GM21526 (cell line): ENCODE data around the gene WASL.

Experiments
- ATAC-seq: cut with Tn5 transposase; IDR thresholded peaks from one replicate; pipeline ENCODE4 v1.9.1; 2021; ENCODE audit warnings: moderate library complexity; ENCODE audit not compliant: unreplicated experiment, low FRiP score

WASL gene

DNA sequence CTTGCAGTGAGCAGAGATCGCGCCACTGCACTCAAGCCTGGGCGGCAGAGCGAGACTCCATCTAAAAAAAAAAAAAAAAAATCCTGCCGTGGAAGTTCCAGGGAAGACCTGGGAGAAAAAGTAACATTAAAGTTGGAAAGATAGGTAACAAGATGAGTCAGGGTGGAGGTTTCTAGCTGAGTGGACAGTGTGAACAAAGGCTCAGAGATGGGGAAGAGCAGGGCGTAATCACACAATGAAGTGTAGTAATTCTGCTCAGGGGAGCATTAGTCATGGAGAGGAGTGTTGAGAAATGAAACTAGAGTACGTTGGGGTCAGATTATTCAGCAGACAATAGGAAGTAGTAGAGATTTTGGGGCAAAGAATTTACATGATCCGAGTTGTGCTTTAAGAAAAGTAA lies 21.6 kb upstream of the WASL start:
- peak; percentile 99 for ATAC-seq

DNA sequence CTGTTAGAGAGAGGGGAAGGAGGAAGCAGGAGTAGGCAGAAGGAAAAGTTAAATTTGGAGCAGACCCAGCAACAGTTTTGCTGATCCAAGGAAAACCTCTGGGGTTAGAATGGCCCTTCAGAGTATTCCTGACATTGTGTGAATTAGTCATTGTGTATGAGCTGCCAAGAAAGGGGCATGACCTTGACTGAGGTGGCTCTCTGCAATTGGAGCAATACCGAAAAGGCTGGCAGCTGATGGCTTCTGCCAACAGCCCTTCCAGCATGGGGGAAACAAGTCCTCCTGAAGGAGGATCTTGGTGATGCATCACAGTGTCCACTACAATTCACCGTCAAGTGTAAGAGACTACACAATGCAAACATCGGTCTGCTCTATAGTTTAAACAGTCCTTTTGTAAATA lies 20.6 kb upstream of the WASL start:
- no peak for ATAC-seq

DNA sequence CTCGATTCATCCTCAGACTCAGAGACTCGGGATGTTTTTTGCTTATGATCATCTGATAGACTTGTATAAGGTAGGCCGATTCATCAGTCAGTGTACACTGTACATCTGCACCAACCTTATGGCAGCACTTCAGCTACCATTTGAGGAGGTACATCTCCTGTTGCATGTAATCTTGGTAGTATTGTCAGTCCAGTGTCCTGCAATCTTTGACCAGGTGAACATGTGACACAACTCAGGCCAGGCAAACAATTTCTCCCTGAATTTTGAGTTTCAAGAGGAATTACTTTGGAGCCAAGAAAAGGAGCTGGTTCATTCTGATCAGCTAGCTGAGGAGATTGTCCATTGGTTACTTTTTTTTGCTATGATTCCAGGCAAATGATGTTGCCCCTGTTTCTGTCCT lies 19.7 kb upstream of the WASL start:
- ATAC-seq: no peak

DNA sequence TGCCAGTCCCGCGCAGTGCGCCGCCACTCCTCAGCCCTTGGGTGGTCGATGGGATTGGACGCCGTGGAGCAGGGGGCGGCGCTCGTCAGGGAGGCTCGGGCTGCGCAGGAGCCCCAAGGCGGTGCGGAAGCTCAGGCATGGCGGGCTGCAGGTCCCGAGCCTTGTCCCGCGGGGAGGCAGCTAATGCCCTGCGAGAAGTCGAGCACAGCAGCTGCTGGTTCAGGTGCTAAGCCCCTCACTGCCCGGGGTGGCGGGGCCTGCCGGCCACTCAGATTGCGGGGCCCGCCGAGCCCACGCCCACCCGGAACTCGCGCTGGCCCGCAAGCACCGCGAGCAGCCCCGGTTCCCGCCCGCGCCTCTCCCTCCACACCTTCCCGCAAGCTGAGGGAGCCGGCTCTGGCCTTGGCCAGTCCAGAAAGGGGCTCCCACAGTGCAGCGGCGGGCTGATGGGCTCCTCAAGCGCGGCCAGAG lies 14.4 kb upstream of the WASL start:
- no peak for ATAC-seq

DNA sequence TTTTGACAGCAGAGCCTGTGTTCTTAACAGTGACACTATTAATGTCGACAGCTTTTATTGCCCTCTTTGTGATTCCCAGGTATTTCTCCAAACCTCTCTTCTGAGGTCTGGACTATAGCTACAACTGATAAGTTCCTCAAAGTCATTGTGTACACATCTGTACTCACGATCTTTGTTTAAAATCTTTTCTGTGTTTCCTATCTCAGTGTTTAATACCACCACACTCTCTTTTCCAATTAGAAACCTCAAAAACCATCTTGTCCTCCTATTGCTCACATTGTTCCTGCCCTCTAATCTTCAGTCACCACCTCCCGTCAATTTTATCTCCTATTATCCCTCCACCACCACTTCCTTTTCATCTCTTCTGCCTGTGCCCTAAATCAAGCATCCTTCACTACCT lies 12.9 kb upstream of the WASL start:
- no peak for ATAC-seq

DNA sequence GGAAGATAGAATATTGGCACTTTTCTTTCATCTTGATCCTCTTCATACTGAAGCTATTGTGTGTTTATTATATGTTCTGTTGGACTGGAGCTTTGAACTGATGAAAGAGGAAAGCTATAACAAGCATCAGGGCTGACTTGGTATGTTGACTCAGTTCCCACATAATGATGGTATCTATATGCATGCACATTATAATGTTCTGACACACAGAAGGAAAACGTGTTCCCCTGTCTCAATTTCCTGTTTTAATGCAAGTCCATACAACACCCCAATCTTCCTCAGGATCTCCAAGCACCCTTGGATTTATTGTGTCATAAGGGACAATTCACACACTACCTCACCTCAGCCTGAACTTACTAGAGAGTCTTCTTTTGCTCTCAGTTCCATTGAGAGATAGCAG lies 8.3 kb upstream of the WASL start:
- no peak for ATAC-seq

DNA sequence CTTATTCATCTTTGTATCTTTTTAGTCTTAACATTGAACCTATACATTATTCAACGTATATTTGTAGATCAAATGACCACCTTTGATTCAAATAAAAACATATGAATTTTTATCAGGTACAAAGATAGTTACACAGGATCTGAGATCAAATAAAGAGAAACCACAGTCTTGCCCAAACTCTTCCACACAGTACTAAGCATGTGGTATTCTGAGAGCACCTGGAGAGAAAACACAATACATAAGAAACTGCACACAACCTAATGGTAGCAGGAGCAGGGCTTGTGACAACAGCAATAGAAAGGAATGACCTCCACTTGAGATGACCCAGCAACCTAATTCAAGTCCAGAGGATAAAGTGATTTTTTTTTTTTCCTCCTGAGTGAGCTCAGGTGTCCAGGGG lies 6.5 kb upstream of the WASL start:
- ATAC-seq: no peak

DNA sequence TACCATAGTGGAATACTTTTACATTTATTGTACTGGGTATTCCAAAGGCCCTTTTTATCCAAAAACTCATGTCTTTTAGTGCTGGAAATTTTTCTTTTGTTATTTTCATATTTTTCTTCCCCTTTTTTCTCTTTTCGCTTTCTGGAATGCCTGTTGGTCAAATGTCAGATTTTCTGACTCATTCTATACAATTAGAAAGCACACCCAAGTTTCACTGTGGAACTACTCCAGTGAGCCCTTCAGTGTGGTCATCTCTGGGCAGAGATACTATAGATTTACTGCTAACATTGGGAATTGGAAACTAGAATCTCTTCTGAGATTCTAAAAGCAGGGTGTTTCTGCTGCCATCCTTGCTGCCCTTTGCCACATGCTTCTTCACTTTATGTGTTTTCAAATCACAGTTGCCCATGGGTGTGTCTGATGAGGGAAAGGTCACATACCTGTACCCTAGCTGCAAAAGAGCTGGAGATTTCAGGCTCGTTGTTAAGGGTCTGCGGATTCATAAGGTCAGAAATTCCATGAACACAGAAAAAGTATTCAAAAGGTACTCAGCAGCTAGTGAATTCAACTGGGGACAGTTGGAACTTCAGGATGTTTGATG lies 5.6 kb upstream of the WASL start:
- no peak for ATAC-seq

DNA sequence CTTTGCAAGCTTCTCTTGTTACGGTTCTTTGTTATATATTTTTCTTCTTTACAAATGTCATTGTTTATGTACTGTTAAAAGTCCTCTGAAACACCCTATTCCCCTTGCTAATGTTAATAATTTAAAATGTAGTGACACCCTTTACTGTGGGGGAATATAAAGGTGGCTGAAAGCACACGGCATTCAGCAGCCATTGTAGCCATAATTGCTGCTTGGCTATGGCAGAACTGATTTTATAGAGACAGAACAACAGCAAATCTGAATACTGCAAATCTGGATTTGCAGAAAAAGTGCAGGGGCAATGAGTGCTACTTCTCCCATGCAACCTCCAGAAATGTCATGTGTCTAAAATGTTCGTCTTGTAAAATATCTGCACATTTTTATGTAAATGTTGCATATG lies 3.7 kb upstream of the WASL start:
- ATAC-seq: no peak

DNA sequence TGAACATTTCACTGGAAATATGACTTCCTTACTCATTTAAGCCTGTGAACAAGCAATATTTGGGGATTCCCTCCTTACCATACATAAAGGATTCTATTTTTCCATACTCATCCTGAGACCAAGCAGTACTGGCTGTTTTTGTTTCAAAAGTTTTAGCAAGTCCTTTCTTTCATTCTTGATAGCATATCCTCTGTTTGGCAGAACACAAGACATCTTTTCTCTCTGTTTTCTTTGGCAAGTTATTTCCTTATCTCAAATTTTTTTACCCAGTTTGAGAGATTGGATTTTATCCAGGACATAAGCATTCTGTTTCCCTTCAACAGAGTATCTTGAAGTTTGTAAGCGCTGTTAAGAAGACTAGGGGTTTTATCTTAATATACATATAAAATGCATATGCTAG lies 3.0 kb upstream of the WASL start:
- no peak for ATAC-seq

DNA sequence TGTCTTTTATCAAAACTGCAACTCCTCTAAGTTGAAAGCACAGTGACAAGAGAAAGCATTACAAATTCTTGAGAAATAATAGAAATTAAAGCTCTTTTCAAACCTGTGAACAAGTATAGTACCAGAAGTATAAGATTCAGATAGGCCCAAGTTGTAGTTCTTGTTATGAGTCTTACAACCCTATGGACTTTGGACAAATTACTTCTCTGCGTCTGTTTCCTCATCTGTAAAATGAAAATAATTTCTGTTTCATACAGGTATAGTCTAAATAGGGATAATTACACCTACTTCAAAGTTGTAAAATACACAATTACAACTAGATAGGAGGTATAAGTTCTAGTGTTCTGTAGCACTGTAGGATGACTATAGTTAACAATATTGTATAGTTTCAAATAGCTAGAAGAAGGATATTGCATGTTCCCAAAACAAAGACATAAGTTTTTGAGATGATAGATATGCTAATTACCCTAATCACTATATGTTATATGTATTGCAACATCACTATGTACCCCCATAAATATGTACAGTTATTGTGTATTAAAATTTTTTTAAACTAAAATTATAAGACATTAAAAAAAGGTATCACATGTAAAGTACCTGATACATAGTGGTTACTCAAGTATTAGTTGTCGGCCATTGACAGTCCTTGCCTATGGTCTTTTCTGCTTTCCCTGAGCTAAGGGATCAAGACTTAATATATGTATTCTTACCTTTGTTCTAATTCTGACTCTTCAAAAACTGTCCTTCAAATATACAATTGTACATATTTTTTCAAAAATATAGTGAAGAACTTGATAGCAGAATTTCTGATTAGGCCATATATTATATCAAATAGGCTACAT lies 1.8 kb upstream of the WASL start:
- ATAC-seq: no peak

DNA sequence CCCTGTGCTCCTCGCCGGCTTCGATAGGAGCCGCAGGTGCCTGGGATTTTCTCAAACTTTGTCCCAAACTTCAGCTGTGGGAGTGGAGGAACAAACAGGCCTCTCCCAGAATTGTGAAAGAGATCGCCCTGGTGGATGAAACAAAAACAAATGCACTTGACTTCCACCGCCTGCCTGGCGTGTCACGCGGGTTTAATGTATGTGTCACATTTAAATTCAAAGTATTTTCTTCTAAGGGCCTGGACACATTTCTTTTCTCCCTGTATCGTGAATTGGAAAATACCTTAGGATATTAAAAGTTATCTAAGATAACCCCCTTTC lies 694 bp upstream of the WASL start:
- peak; percentile 25 for ATAC-seq

DNA sequence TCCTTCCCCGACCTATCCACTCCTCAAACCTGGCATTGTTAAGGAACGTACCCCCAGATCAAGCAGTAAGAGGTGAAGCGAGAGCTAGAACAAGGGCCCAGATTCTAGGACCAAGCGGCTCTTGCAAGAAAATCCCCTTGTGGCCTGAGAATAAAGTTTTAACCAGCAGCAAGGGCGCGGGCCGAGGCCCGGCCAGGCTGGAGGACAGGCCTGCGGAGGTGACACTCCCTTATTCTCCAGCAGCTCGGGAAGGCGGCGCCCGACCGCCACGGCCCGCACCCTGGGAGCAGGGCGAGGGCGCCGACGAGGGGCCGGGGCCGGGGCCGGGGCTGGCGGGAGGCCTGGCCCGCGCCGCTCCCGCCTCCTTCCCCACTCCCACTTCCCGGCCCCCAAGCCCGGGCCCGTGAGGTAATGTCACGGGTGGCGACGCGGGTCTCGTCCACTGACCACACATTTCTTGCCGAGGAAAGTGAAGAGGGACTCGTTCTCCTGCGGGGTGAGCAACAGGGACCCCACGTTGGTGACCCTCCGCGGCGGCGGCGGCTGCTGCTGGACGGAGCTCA lies 551 bp downstream of the WASL start:
- peak; percentile 16 for ATAC-seq

DNA sequence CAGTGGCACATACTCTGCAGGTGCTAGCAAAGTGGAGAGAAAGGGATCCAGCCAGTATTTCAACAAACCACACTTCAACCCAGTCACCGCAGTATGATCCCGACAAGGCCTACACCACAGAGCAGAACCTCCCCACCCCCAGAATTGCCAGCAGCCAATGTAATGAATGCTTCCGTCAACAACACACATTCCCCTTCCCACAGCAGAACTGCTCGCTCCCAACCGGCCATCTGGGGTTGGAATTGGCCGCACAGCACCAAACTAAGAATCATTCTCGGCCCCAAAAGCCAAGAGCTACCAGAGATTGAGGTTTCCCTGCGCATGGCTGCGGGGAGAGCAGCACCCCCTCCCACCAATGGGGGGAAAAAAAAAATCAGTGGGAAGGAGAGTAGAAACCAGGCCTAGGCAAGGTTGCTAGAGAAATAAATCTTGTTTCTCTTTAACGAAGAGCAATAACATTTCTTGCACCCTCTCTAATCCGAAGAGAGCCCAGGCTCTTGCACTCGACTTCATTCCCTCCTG lies 1.1 kb downstream of the WASL start:
- ATAC-seq: no peak

DNA sequence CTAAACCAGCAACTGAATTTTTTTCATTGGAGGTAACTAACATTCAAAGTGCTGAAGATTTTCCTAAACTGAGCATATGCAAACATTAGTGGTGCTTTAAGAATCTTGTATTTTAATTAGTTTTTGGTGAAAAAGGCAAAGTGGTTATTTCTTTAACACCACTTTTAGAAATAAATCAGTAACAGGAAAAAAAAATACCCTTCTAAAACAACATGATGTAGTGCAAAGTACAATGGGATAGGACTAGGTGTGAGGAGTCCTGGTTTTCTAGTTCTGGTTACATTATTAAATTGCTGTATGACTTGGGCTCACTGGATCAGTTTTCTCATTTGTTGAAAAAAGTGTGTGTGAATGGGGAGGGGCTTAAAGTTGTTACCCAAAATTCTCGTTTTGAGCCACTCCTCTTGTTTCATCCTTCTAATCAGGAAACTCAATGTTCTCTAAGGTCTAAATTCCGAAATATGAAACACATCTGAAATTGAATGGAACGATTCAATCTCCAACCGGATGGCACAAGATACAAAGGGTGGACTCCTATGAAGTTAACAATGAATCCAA lies 1.8 kb downstream of the WASL start:
- no peak for ATAC-seq

DNA sequence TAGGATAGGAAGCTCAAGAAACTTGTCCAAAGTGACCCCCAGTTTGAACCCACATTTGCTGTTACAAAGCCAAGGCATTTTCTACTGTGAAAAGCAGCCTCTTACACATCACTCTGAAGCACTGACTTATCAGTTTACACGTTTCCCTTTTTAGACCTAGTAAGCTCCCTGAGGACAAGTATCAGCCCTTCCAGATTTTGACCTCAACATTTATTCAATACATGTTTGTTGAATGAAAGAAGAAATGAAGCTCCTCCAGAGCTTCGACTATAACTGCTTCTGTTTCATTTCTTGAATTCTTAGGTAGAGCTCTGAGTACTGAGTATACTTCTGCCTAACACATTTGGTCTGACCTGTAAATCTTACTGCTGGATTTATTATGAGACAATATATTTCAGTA lies 2.7 kb downstream of the WASL start:
- ATAC-seq: no peak

DNA sequence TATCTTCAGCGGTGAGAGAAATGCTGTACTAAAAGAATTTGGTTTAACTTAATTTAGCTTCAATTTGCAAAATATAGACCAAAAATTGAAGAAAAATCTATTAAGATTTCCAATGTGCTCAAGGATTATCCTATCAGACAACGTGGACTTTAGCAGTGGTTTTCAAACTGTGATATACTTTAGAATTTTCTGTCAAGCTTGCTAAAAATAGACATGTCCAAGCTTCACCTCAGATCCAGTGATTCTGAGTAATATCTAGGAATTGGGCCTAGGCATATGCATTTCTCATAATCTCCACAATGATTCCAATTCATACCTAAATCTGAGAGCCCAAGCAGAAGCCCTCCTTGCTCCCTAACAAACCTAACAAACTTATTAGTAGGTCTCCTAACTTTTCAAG lies 3.4 kb downstream of the WASL start:
- ATAC-seq: no peak

DNA sequence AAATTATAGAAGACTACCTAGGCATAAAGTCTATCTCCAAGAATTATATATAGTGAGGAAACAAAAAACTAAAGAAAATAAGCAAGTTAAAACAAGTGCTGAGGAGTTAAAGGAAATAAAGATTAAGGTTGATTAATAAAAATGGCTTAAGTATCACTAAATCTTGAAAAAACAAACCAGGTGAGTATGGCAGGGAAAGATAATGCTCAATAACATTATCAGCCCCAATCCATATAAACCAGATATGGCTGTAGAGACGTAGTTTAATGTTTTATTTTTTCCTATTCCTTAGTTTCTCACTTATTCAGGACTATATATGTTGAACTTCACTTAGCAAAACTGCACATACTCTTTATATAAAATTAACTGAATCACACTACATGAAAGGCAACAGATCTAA lies 4.4 kb downstream of the WASL start:
- ATAC-seq: no peak

DNA sequence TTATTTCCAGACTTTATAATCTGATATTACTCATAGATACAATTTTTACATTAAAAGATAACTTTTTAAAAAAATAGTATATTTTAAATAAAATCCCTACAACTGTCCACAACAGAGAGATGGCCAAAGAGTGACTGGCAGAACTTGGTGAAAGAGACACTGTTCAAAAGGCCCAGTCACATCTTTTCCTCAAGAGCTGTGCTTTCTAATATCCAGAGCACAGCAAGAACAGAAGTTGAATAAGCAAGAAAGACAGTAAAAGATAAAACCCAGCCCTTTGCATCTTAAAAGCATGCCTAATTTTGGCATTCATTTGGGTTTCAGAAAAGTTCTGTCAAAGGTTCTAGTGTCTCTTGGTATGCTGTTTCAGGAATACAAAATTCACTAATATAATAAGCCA lies 6.9 kb downstream of the WASL start:
- no peak for ATAC-seq

DNA sequence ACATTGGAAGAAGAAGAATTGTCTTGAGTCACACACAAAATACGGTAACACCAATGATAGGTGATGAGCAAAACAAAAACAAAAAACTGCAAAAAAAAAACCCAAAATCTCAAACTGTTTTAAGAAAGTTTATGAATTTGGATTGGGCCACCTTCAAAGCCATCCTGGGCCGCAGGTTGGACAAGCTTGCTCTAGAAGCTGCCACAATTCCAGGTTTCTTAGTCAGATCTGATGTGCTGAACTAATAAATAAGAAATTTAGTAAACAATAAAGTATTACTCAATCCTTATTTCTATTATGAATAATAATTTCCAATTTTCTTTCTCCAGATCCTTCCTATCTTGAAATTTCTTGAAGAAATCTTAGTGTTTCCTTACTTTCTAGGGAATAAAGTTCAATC lies 10.0 kb downstream of the WASL start:
- no peak for ATAC-seq

DNA sequence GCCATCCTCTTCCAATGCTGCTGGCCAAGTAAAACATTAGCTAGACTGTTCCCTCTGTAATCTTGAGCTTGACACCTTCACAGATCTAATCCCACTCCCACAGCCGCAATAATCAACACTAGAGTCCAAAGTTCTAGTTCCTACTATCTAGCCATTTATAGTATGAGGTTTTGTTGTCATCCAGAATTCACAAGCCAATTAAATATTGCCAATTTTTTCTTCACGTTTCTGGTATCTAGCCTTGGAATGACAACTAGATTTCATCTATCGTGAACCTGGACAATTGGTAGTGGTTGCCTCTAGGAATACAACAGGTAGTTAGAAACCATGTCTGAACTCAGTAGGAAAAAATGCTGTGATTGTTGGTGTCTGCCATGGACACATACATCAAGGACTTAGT lies 10.4 kb downstream of the WASL start:
- ATAC-seq: no peak
